Left lobe of liver (tissue), 2 donors: ENCODE results near the gene TM4SF4. TPM values are rescaled to one million over a fixed set of nuclear protein-coding genes. Genes with fewer than 3 reads are reported as not detected.

Experiments used
- ATAC-seq: fragments of 200-7000 bp; cut with Tn5 transposase; one replicate; pipeline ENCODE4 v1.9.1; 2020; ENCODE audit warnings: mild to moderate bottlenecking, moderate library complexity
- DNase-seq: peaks from one replicate; pipeline ENCODE4 v3.0.0-alpha.2; 2020; ENCODE audit warnings: low spot score
- total RNA-seq: library from RNA; stranded (reverse); gene quantifications from one replicate; pipeline ENCODE4 v1.2.1, GENCODE V29; 2021
- donor health status: DM: no; HTN: no; CAD: no; lungs with moderate emphysema.
- donor health status: DM: no; HTN: yes; CAD: no.

TM4SF4 gene
- total RNA-seq, 1 donor from 2014 or later: 220 TPM

DNA sequence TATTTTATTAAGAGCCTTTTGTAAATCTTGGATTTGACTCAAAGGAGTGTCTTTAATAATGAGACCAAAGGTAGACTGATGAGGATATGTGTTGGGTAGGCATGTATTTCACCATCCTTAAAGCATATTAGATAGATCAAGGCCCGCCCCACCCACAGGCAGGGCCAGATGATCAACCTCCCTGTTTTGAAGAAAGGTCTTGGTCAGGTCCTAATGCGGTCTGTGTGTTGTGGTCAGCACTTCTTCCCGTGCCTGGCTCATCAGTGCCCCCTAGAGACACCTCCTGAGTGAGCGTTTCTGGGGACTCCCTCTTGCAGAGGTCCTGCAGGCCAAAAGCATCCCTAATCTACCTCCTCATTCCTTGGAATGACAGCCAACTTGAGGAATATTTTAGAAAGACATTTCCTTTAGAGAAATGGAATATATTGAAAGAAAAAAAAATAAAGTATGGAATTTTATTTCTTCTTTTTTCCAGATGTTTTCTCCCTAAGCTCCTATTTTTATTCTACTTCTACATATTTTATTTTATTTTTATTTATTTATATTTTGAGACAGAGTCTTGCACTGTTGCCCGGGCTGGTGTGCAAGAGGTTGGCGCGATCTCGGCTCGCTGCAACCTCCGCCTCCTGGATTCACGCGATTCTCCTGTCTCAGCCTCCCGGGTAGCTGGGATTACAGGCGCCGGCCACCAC, 6.0 kb downstream of the TM4SF4 start:
- DNase-seq (peak; percentile 84), ATAC-seq (peak; percentile 81)

DNA sequence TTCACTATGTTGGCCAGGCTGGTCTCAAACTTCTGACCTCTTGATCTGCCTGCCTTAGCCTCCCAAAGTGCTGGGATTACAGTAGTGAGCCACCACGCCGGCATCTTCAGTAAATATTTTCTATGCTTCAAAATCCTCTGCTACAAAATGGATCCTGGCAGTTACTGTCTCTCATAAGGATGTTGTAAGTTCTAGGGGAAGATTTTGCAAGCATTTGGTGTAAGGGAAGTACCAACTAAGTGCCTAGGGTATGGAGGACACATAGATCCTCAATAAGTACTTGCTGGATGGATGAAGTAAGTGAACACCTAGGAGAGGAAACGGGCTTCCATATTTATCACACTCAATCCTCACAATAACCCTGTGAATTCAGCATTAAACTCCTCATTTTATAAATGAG, 6.6 kb downstream of the TM4SF4 start:
- no peak for ATAC-seq

DNA sequence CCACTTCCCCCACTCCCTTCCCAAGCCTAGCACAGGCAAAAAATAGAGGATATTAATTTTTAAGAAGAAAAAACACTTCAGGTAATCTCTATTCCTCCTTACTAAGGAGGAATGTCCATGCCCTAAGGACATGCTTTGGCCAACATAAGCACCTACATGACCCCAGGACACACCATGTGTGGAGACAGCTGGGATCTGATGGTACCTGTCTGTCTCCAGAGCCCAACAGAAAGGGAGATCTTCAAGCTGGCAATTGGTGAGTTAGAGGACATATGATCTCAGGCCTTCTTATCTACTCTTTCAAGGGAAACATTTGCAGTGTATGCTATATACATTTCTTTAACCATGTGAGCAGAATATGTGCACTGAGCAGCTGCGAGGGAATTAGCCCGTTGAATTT, 7.0 kb downstream of the TM4SF4 start:
- DNase-seq (no peak), ATAC-seq (no peak)

More for the DNA sequence above, 6.6 kb downstream of the TM4SF4 start:
- DNase-seq: no peak

DNA sequence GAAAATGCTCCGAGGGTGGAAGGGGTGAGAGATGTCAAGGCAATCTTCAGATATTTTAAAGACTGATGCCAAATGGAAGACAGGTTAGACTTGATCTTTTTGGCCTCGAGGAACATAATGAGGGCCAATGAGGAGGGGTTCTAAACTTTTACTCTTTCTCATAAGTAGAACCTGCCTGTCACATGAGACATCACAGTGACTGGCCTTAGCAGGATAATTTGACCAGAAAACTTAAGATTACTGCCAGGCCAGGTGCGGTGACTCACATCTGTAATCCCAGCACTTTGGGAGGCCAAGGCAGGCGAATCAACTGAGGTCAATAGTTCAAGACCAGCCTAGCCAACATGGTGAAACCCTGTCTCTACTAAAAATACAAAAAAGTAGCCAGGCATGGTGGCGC, 12.2 kb downstream of the TM4SF4 start:
- DNase-seq: no peak
- no peak for ATAC-seq

DNA sequence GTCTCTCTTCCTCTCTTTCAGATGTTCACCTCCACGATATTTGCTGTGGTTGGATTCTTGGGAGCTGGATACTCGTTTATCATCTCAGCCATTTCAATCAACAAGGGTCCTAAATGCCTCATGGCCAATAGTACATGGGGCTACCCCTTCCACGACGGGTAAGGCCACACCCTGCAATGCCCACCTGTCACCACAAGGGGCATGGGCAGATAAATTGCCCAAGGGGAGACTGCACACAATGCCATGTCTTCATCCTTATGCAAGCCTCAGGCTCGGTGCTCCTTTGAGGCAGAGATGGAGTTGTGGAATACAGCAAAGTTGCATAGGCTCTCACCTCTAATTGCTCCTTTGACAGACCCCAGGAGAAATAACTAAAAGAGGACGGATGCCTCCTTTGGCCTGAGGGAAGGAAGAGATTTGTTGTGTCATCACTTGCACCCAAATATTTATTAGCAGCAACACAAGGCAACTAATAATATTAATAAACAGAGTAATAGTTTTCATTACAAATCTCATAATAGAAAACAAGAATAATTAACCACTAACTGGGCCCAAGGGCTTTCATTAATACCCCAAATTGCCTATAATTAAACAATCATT, 13.2 kb downstream of the TM4SF4 start:
- DNase-seq: no peak
- ATAC-seq: peak; percentile 77

DNA sequence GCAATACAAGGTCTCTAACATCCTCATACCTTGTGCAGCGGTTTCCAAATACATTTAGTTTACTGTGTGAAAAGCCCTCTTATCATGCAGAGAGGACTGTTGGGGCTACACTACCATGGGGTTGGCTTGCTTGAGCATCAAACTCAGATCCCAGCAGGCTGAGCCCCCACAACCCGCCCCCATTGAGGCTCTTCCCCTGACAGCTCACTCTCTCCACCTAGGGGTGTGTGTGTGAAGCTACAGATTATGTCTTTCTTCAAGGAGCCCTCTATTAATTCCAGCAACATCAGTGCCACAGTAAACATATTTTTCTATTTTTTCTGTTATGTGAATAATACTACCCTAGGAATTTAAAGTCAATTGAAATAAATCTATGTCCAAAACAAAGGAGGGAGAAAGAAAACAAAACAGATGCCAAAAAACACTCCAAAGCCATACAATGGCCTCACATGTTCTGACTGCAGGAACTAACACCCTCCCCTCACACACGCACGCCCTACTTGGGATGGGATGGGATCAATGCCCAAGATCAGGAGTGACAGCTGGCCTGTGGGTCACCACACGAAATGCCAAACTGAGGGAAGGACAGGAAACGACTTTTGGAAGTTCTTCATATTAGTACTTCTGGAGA, 14.7 kb downstream of the TM4SF4 start:
- no peak for DNase-seq

DNA sequence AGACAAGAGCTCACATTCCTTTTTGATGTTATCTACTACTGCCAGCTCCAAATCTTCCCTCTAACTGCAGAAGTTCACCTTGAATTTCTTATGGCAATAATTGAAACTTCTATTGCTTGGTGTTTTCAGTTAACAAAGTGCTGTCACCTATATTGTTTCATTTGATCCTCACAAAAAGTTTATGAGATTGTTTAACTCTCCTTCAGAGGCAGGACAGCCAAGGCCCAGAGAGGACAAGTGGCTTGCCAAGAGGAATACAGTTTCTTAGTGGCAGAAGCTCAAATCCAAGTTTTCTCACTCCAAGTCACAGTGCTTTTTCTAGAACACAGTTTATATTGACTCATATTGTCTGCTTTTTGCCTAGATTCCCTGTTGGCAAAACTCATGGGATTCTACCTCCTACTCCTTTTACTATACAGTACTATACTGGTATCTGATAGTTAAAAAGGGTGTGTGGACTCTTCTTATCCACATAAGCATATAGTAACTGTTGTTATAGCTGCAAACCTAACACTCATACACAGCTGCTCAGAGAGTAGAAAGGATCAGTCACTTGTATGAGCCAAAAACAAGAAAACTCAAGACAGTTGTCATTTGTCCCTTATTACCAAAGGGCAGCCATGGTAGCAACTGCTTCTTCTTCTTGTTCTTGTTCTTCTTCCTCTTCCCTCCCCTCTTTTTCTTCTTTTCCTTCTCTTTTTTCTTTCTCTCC, 15.9 kb downstream of the TM4SF4 start:
- no peak for ATAC-seq
- no peak for DNase-seq

More for the DNA sequence above, 14.7 kb downstream of the TM4SF4 start:
- peak; percentile 47 for ATAC-seq

DNA sequence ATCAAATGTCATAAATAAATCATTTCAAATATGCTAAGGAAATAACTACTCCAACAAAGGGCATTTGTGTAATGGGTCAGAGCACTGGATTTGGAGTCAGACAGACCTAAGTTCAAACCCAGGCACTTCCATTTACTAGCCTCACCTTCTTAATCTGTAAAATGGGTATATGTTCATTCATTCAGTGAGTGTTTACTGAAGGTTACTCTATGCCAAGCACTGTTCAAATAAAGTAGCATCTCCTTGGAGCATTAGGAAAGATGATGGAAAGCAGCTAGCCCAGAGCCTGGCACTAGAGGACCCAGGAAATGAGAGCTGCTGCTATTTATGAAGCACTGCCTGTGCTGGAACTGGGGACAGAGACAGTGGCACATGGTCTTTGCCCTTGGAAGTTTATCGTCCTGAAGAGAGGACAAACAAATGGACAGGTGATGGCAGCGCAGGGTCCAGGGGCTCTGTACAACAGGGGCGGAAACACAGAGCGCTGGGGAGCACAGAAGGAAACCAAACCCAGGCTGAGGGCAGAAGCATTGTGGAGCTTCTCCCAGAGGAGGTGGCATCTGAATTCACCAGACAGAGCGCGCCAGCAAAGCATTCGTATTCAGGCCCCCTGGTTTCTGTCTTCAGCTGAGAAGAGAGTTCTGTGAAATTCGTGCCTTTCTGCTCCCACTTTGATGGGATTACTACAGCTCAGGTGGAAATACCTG, 19.0 kb downstream of the TM4SF4 start:
- DNase-seq (no peak), ATAC-seq (peak; percentile 18)

DNA sequence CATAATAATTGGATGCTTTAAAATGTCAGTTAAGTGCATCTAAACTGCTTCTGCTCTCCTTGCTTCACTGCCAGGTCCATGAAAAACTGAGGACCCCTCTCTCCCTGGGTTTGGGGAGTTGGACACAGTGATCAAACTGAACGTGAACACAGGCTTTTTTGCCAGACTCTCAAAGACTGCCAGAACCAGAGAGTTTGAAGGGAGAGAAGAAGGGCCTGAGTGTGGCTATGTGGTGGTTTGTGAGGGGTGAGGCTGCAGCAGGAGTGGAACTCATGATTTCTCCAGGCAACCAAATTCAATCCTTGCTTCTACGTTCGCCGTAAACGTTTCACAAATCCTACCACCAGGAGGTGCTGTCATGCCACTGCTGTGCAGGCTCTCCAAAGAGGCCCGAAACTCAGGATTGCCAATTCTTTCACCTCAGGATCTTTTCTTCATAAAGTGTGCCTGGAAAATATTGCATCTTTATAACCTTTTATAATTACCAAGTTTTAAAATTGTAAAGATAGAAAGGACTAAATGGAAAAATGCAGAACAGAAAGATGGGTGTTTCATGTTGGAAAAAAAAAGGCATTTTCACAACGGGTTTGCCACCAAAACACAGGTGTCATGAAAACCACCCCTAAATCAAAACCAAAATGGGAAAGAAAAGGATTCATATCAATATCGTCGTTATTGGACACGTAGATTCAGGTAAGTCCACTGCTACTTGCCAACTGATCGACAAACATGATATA, 19.7 kb downstream of the TM4SF4 start:
- no peak for DNase-seq
- peak; percentile 62 for ATAC-seq

DNA sequence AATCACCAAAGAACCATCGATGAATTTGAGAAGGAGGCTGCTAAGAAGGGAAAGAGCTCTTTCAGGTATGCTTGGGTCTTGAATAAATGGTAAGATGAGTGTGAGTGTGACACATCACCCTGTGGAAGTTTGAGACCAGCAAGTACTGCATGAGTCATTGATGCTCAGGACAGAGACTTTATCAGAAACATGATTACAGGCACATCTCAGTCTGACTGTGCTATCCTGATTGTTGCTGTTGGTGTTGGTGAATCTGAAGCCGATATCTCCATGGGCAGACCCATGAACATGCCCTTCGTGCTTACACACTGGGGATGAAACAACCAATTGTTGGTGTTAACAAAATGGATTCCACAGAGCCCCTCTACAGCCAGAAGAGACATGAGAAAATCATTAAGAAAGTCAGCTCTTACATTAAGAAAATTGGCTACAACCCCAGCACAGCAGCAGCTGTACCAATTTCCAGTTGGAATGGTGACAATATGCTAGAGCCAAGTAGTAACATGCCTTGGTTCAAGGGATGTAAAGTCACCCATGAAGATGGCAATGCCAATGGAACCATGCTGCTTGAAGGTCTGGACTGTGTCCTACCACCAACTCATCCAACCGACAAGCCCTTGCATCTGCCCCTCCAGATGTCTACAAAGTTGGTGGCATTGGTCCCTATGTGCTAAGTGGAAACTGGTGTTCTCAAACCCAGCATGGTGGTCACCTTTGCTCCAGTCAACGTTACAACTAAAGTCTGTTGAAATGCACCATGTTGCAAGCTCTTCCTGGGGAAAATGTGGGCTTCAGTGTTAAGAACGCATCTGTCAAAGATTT, 20.5 kb downstream of the TM4SF4 start:
- ATAC-seq: no peak
- no peak for DNase-seq

DNA sequence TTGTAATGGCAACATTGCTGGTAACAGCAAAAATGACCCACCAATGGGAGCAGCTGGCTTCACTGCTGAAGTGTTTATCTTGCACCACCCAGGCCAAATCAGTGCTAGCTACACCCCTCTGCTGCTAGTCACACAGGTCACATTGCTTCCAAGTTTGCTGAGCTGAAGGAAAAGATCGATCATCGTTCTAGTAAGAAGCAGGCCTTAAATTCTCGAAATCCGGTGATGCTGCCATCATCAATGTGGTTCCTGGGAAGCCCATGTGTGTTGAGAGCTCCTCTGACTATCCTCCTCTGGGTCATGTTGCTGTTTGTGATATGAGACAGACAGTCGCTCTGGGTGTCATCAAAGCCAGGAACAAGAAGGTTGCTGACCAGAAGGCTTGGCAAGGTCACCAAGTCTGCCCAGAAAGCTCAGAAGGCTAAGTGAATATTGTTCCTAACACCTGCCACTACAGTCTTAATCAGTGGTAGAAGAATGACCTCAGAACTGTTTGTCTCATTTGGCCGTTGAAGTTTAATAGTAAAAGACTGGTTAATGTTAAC, 21.2 kb downstream of the TM4SF4 start:
- DNase-seq (no peak), ATAC-seq (no peak)

DNA sequence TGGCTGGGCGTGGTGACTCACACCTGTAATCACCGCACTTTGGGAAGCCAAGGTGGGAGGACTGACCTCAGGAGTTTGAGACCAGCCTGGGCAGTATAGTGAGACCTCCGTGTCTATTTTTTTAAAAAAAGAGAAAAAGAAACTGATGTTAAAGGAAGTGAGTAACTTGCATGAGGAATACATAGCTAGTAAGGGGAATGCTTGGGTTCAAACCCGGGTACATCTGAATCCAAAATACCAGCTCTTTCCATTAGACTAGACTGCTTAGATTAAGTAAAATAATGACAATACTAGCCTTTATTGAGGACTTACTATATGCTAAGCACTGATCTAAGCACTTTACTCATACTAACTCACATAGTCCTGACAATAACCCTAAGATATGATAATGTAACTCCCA, 22.4 kb downstream of the TM4SF4 start:
- ATAC-seq (no peak), DNase-seq (no peak)

DNA sequence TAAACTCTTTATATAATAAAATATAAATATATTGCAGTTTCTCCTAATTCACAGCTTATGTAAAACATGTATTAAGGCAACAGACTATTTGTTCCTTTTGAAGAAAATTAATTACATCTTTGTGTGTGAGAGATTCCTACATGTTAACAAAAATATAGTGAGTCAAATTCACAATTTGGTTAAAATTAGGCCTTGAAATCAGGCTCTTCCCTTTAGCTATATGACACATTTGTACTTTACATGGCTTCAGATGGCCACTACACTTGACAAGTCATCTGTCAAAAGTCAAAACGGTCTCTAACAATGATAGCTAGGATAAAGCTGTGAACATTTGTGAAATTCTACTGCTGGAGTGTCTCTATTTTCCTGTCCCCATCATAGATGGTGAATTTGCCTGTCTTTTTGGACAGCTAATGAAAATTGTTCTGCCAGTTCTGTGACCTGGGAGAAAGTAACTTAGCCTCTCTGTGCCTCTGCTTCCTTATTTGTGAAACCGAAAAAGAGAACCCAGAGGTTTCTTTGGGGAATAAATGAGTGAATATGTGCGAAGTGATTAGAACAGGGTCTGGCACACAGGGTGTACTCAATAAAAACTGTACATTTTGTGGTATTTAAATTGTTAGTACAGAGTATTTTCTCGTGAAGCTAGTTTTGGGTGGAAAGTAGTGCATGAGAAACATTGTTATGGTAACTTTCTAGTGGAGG, 23.6 kb downstream of the TM4SF4 start:
- DNase-seq (no peak), ATAC-seq (no peak)

DNA sequence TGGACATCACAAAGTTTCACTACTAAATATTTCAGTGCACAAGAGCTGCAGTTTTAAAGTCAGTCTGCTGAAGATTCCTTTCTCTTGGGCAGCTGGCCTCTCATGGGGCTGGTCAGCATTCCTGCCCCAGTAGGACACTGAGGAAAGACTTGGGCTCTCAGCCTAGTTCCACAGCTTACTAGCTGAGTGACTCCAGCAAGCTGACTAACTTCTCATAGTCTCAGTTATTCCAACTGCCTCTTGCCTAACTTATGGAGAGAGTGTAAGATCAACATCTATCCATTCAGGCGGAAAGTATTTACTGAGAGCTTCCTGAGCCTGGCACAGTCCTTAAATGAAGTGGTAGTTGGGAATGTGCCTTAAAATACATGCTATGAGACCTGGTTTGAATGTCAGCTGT, 27.0 kb downstream of the TM4SF4 start:
- ATAC-seq (no peak), DNase-seq (no peak)

DNA sequence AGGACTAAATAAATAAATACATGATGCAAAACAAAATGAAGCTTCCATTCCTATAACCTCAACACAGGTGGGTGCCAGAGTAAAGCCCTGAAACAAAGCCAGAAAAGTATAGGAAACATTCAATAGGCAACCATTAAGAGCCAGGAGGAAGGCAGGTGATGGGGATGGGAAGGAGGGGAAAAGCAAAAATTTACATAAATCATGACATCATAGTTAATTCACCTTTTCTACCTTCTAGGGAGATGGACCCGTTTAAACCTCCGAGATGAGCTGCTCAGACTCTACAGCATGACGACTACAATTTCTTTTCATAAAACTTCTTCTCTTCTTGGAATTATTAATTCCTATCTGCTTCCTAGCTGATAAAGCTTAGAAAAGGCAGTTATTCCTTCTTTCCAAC, 27.9 kb downstream of the TM4SF4 start:
- ATAC-seq (no peak), DNase-seq (no peak)

DNA sequence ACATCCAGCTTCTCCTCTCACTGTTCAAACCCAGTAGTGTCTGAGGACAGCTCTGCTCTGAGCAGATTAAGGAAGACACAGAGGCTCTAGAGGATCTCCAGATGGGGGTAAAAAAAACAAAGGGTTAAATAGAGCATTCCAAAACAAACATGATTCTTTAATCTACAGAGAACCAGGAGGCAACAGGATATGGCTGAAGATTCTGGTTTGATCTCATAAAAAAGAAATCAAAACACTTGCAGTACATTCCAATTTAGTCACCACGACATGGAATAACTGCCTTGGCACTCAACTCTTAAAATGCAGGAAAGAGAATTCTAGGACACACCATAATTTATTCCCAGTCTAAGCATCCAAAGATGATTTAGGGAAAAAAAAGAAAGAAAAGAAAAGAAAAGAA, 32.0 kb downstream of the TM4SF4 start:
- ATAC-seq (no peak), DNase-seq (no peak)

DNA sequence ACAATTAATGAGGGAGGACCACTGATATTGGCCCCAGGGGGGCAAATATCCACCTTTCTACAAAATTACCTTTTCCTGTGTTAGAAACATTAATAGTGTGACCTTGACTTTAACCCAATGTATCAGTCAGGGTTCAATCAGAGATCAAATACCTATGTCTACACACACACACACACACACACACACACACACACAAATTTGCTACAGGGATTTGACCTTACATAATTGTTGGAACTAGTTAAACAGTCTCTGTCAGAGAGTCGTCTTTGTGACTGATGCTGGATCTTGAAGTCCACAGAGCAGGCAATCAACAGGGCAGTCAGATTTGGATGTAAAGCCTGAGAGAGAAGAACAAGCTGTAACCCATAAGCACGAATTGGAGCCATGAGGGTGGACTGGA, 32.5 kb downstream of the TM4SF4 start:
- DNase-seq (no peak), ATAC-seq (peak; percentile 57)

DNA sequence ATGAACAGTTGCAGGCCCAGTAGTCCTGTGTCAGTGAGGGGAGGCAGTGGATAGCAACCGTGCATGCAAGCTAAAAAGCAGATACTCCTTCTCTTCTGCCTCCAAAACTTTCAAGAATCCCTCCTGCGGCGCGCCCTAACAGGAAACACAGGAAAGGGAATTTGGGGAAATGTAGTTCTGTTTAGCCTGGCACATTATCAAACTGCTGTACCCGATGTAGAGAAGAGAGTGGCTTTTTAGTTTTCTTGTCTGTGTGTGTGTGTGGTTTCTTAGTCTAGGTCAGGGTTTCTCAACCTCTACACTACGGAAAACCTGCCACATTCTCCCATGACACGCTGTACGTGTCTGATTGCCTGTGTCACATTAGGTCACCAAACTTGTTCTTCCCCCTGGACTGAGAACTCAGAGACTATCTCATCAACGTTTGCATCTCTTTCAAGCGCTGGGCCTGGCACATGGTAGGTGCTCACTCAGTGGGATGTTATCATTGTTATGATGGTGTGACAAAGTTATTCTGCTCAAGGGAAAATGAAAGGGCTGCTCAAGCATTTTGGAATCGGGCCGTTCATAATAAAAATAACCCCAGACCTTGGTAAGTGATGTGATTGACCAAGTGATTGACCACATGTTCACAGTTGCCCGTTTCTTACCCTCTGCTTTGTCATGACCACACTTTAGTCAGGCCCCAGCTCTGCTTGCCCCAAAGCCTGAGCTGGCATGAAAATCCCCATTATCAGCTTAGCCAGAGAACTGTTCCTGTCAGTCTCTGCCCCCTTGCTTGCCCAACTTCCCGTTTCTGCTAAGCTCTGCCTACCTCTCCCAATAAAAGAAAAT, 33.2 kb downstream of the TM4SF4 start:
- ATAC-seq: no peak
- DNase-seq: no peak
